Measurements from ENCODE around the gene KCNMA1.
A peak's percentile ranks its signal among the peaks of the same experiment; 100 is the strongest.

The KCNMA1 gene

DNA sequence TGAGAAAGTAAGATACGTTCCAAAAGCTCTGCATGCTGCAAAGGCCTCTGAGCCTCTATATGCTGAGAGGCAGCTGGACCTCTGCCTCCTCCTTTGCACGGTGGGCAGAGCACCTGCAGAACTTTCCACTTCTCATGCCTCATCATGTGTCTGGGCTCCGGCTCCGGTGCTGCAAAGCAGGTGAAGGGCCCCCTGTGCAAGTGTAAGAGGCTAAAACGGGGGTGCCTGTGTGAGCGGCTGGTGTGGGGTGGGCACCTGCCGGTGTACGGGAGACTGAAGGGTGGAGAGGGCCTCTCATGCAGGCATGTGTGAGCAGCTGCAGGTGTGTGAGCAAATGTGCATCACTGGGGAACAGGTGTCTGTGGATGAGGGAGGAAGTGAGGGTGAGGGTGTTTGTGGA lies 121.0 kb downstream of the KCNMA1 start:
- Histone ChIP-seq H3K36me3 (ENCODE audit: control insufficient read depth in 2 of 2, insufficient read depth in 2 of 2, low read length in 2 of 2) (no peaks in the 10 kb centered on the region), H3K4me1 (ENCODE audit: control insufficient read depth in 2 of 2, insufficient read depth in 2 of 2, low read length in 2 of 2) (peaks cover 5 to 15% of the 10 kb centered on the region in 2 donors), H3K9ac (ENCODE audit: low read depth in 1 of 2, low read length in 2 of 2) (no peak overlapping the region), H3K4me3 (ENCODE audit: low read length in 2 of 2) (no peak overlapping the region), H3K9me3 (ENCODE audit: control insufficient read depth in 2 of 2, low read length in 2 of 2) (no peaks in the 10 kb centered on the region), H3K27ac (ENCODE audit: low read depth in 2 of 2, low read length in 2 of 2) (no peak overlapping the region), H3K27me3 (ENCODE audit: control insufficient read depth in 2 of 2, insufficient read depth in 2 of 2, low read length in 2 of 2) (no peaks in the 10 kb centered on the region)

DNA sequence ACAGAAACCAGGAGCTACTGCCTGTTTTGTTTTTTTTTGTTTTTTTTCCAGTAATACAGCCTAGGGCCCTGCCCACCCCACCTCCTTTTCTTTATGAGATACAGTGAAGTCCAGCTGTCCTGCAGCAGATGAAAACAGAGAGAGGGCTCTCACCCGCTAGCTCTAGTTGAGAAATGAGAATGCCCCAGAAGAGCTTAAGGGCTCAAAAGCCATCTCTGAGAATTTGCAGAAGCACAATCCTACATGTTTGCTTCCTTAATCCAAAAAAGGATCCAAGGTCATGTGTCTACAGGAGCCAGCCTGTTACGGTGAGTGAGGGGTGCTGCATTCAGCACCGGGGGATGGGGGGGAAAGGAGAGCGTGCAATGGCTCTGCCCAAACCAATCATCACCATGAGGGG lies 122.7 kb downstream of the KCNMA1 start:
- Histone ChIP-seq H3K9me3 (ENCODE audit: control insufficient read depth in 2 of 2, low read length in 2 of 2) (no peaks in the 10 kb centered on the region), H3K27me3 (ENCODE audit: control insufficient read depth in 2 of 2, insufficient read depth in 2 of 2, low read length in 2 of 2) (no peaks in the 10 kb centered on the region), H3K27ac (ENCODE audit: low read depth in 2 of 2, low read length in 2 of 2) (peak overlapping the region in 1 of 2 donors; percentile 35), H3K4me1 (ENCODE audit: control insufficient read depth in 2 of 2, insufficient read depth in 2 of 2, low read length in 2 of 2) (peaks cover 5 to 15% of the 10 kb centered on the region in 2 donors), H3K9ac (ENCODE audit: low read depth in 1 of 2, low read length in 2 of 2) (no peak overlapping the region), H3K36me3 (ENCODE audit: control insufficient read depth in 2 of 2, insufficient read depth in 2 of 2, low read length in 2 of 2) (no peaks in the 10 kb centered on the region), H3K4me3 (ENCODE audit: low read length in 2 of 2) (no peak overlapping the region)

DNA sequence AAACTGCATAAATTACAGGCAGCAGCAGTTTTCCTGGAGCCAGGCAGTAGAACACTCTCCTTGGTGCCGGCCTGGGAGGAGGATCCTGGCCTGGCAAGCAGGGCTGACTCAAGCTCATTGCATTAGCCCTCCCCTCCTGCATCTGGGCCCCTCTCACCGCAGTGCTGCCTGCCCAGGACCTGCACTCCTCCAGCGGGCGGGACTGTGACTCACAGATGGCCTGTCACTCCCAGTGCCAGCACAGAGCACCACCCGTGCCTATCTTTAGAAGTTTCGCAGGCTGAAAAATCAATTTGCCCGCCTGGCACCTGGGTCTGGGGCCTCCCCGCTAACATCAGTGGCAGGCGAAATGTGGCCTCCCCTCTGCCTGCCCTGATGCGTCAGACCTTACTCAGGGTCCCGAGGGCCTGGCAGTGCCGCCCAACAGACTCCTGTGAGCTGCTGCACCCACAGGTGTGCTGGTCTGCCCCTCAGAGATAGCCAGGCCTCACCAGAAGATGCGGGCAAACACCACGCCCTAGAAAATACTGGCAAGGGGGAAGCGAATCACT lies 123.8 kb downstream of the KCNMA1 start:
- Histone ChIP-seq H3K27me3 (ENCODE audit: control insufficient read depth in 2 of 2, insufficient read depth in 2 of 2, low read length in 2 of 2) (no peaks in the 10 kb centered on the region), H3K36me3 (ENCODE audit: control insufficient read depth in 2 of 2, insufficient read depth in 2 of 2, low read length in 2 of 2) (no peaks in the 10 kb centered on the region), H3K4me1 (ENCODE audit: control insufficient read depth in 2 of 2, insufficient read depth in 2 of 2, low read length in 2 of 2) (peaks cover 5 to 15% of the 10 kb centered on the region in 2 donors), H3K4me3 (ENCODE audit: low read length in 2 of 2) (no peak overlapping the region), H3K27ac (ENCODE audit: low read depth in 2 of 2, low read length in 2 of 2) (peak overlapping the region; percentile 27 to 35), H3K9me3 (ENCODE audit: control insufficient read depth in 2 of 2, low read length in 2 of 2) (no peaks in the 10 kb centered on the region), H3K9ac (ENCODE audit: low read depth in 1 of 2, low read length in 2 of 2) (no peak overlapping the region)

DNA sequence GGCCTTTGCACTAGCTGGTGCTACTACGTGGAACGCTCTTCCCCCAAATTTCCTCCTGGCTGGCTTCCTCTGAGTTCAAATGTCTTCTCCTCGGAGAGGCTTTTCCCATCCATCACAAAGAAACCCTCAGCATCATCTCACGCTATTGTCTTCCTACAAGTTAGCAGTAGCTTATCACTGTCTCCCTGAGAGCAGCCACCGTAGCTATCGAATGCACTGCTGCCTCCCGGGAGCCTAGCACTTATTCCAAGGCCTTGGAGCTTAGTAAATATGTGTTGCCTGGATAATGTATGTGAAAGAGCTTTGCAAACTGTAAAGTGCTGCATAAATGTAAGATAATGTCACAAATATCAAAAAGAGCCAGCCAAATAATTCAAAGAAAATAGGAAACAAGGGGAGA lies 124.4 kb downstream of the KCNMA1 start:
- H3K4me3 ChIP-seq (ENCODE audit: low read length in 2 of 2), result no peak overlapping the region
- no peaks in the 10 kb centered on the region for H3K9me3 ChIP-seq (ENCODE audit: control insufficient read depth in 2 of 2, low read length in 2 of 2)
- no peak overlapping the region for H3K9ac ChIP-seq (ENCODE audit: low read depth in 1 of 2, low read length in 2 of 2)
- no peaks in the 10 kb centered on the region for H3K27me3 ChIP-seq (ENCODE audit: control insufficient read depth in 2 of 2, insufficient read depth in 2 of 2, low read length in 2 of 2)
- H3K27ac ChIP-seq (ENCODE audit: low read depth in 2 of 2, low read length in 2 of 2), result peak overlapping the region; percentile 7 to 18
- H3K4me1 ChIP-seq (ENCODE audit: control insufficient read depth in 2 of 2, insufficient read depth in 2 of 2, low read length in 2 of 2), result peaks cover 5 to 15% of the 10 kb centered on the region in 2 donors
- H3K36me3 ChIP-seq (ENCODE audit: control insufficient read depth in 2 of 2, insufficient read depth in 2 of 2, low read length in 2 of 2), result no peaks in the 10 kb centered on the region

DNA sequence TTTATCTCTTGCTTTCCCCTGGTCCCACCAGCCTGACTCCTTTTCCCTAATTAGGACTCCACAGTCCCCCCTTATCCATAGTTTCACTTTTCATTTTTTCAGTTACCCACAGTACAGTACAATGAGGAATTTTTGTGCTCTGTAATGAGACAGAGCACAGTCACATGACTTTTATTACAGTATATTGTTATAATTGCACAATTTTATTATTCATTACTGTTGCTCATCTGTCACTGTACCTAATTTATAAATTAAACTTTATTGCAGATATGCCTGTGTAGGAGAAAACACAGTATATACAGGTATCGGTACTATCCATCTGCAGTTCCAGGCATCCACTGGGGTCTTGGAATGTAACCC lies 125.4 kb downstream of the KCNMA1 start:
- Histone ChIP-seq H3K4me3 (ENCODE audit: low read length in 2 of 2) (no peak overlapping the region), H3K4me1 (ENCODE audit: control insufficient read depth in 2 of 2, insufficient read depth in 2 of 2, low read length in 2 of 2) (peaks cover 2 to 11% of the 10 kb centered on the region in 2 donors), H3K27ac (ENCODE audit: low read depth in 2 of 2, low read length in 2 of 2) (no peak overlapping the region), H3K9me3 (ENCODE audit: control insufficient read depth in 2 of 2, low read length in 2 of 2) (no peaks in the 10 kb centered on the region), H3K9ac (ENCODE audit: low read depth in 1 of 2, low read length in 2 of 2) (no peak overlapping the region), H3K36me3 (ENCODE audit: control insufficient read depth in 2 of 2, insufficient read depth in 2 of 2, low read length in 2 of 2) (no peaks in the 10 kb centered on the region), H3K27me3 (ENCODE audit: control insufficient read depth in 2 of 2, insufficient read depth in 2 of 2, low read length in 2 of 2) (no peaks in the 10 kb centered on the region)

DNA sequence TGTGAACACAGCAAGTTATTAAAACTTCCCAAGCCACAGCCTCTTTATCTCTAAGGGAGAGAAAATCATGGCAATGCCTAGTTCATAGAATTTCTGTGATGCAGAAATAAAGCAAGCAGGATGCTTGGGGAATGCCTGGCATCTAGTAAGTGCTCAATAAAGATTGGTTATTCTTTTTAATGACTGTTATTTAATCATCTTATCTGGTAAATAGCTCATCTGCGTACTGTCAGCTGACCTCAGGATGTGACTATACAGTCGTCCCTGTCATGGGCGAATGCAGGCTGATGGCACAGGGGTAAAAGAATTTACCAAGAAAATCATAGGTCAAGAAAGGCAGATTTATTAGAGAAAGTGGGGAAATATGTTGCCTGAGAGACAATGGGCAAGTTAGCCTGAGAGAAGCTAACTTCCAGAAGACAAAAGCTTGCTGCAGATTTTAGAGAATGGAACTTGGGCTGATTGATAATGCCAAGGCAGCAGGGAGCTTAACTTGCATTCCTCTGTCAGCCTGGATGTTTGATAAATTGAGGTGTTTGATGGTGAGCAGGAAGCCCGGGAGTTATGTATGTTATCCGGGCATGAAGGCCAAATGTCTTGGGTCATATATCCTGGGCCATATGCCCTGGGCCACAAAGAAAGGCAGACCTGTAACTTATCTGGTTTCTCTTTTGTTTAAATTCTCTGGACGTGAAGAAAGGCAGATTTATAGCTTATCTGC lies 126.0 kb downstream of the KCNMA1 start:
- Histone ChIP-seq H3K27me3 (ENCODE audit: control insufficient read depth in 2 of 2, insufficient read depth in 2 of 2, low read length in 2 of 2) (no peaks in the 10 kb centered on the region), H3K36me3 (ENCODE audit: control insufficient read depth in 2 of 2, insufficient read depth in 2 of 2, low read length in 2 of 2) (no peaks in the 10 kb centered on the region), H3K4me1 (ENCODE audit: control insufficient read depth in 2 of 2, insufficient read depth in 2 of 2, low read length in 2 of 2) (peaks cover 2 to 10% of the 10 kb centered on the region in 2 donors), H3K9me3 (ENCODE audit: control insufficient read depth in 2 of 2, low read length in 2 of 2) (no peaks in the 10 kb centered on the region), H3K27ac (ENCODE audit: low read depth in 2 of 2, low read length in 2 of 2) (no peak overlapping the region), H3K9ac (ENCODE audit: low read depth in 1 of 2, low read length in 2 of 2) (no peak overlapping the region), H3K4me3 (ENCODE audit: low read length in 2 of 2) (no peak overlapping the region)

DNA sequence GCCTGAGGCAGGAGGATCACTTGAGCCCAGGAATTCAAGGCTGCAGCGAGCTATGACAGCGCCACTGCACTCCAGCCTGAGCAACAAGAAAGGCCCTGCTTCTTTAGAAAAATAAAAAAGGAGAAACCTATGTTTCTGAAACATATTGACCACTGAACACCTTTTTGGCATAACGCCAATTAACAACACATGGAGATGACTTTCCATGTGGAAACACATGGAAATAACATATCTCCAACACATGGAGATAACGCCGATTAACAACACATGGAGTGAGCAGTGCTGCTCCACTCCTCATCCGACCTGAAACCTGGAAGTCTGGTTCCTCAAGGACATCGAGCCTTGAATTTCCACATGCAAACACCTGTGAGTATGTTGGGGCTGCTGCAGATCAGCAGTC lies 126.9 kb downstream of the KCNMA1 start:
- peaks cover 1 to 10% of the 10 kb centered on the region in 2 donors for H3K4me1 ChIP-seq (ENCODE audit: control insufficient read depth in 2 of 2, insufficient read depth in 2 of 2, low read length in 2 of 2)
- H3K27ac ChIP-seq (ENCODE audit: low read depth in 2 of 2, low read length in 2 of 2), result no peak overlapping the region
- H3K36me3 ChIP-seq (ENCODE audit: control insufficient read depth in 2 of 2, insufficient read depth in 2 of 2, low read length in 2 of 2), result no peaks in the 10 kb centered on the region
- H3K4me3 ChIP-seq (ENCODE audit: low read length in 2 of 2), result no peak overlapping the region
- no peak overlapping the region for H3K9ac ChIP-seq (ENCODE audit: low read depth in 1 of 2, low read length in 2 of 2)
- no peaks in the 10 kb centered on the region for H3K9me3 ChIP-seq (ENCODE audit: control insufficient read depth in 2 of 2, low read length in 2 of 2)
- no peaks in the 10 kb centered on the region for H3K27me3 ChIP-seq (ENCODE audit: control insufficient read depth in 2 of 2, insufficient read depth in 2 of 2, low read length in 2 of 2)

DNA sequence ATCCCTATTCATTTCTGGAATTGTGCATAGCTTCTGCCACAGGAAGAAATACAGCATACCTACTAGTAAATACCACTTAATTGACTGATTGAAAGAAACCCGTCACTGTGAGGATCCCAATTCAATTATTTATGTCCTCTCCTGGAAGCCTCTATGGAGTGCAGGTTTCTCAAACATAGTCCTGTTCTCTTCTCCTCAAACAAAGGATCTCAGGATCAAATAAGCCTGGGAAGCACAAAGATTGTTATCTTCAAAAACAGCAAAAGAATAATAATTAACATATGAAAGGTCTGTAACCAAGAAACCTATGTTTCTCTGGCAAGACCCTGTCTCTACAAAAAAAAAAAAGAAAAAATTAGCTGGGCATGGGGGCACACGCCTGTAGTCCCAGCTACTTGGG lies 127.3 kb downstream of the KCNMA1 start:
- no peaks in the 10 kb centered on the region for H3K36me3 ChIP-seq (ENCODE audit: control insufficient read depth in 2 of 2, insufficient read depth in 2 of 2, low read length in 2 of 2)
- H3K9me3 ChIP-seq (ENCODE audit: control insufficient read depth in 2 of 2, low read length in 2 of 2), result no peaks in the 10 kb centered on the region
- H3K27ac ChIP-seq (ENCODE audit: low read depth in 2 of 2, low read length in 2 of 2), result no peak overlapping the region
- no peak overlapping the region for H3K9ac ChIP-seq (ENCODE audit: low read depth in 1 of 2, low read length in 2 of 2)
- H3K4me1 ChIP-seq (ENCODE audit: control insufficient read depth in 2 of 2, insufficient read depth in 2 of 2, low read length in 2 of 2), result peaks cover 0 to 10% of the 10 kb centered on the region in 2 donors
- no peak overlapping the region for H3K4me3 ChIP-seq (ENCODE audit: low read length in 2 of 2)
- H3K27me3 ChIP-seq (ENCODE audit: control insufficient read depth in 2 of 2, insufficient read depth in 2 of 2, low read length in 2 of 2), result no peaks in the 10 kb centered on the region

DNA sequence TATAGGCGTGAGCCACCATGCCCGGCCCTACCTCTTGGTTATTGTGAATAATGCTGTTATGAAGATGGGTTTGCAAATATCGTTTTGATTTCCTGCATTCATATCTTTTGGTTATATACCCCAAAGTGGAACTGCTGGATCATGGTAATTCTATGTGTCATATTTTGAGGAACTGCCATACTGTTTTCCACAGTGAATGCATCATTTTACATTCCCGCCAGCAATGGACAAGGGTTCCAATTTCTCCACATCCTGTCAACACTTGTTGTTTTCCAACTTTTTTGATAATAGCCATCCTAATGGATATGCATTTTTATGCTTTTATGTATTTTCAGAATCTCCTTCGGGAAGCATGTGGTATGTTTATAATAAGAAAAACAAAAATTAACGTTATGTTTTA lies 128.2 kb downstream of the KCNMA1 start:
- no peaks in the 10 kb centered on the region for H3K36me3 ChIP-seq (ENCODE audit: control insufficient read depth in 2 of 2, insufficient read depth in 2 of 2, low read length in 2 of 2)
- peaks cover 0 to 7% of the 10 kb centered on the region in 2 donors for H3K4me1 ChIP-seq (ENCODE audit: control insufficient read depth in 2 of 2, insufficient read depth in 2 of 2, low read length in 2 of 2)
- H3K9me3 ChIP-seq (ENCODE audit: control insufficient read depth in 2 of 2, low read length in 2 of 2), result no peaks in the 10 kb centered on the region
- H3K9ac ChIP-seq (ENCODE audit: low read depth in 1 of 2, low read length in 2 of 2), result no peak overlapping the region
- H3K27ac ChIP-seq (ENCODE audit: low read depth in 2 of 2, low read length in 2 of 2), result no peak overlapping the region
- H3K4me3 ChIP-seq (ENCODE audit: low read length in 2 of 2), result no peak overlapping the region
- H3K27me3 ChIP-seq (ENCODE audit: control insufficient read depth in 2 of 2, insufficient read depth in 2 of 2, low read length in 2 of 2), result no peaks in the 10 kb centered on the region

DNA sequence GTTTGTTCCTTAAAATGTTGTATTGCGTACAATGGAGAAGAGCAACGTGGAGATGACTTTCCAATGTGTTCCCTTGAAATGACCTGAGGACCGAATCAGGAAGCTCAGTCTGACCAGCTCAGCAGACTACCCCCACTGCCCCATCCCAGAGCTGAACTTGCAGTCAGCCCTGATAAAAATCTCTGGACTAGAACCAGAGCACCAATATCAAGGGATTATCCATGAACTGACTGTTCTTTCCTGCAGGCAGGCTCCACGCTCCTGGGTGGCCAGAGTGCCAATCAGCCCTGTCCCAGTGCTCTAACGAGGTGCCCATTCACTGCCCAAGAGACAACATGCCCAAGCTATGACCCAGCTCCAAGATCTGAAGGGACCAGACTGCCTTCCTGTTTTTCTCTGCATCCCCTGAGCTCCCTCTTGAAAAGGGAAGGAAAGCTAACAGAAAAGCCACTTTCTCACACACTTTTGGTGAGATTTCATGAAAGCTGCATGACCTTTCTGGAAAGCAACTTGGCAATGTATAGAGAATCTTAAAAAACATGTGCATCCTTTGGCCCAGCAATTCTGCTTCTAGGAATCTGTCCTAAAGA lies 130.2 kb downstream of the KCNMA1 start:
- Histone ChIP-seq H3K36me3 (ENCODE audit: control insufficient read depth in 2 of 2, insufficient read depth in 2 of 2, low read length in 2 of 2) (no peaks in the 10 kb centered on the region), H3K4me1 (ENCODE audit: control insufficient read depth in 2 of 2, insufficient read depth in 2 of 2, low read length in 2 of 2) (peaks cover 0 to 2% of the 10 kb centered on the region in 2 donors), H3K9ac (ENCODE audit: low read depth in 1 of 2, low read length in 2 of 2) (no peak overlapping the region), H3K4me3 (ENCODE audit: low read length in 2 of 2) (no peak overlapping the region), H3K27me3 (ENCODE audit: control insufficient read depth in 2 of 2, insufficient read depth in 2 of 2, low read length in 2 of 2) (no peaks in the 10 kb centered on the region), H3K9me3 (ENCODE audit: control insufficient read depth in 2 of 2, low read length in 2 of 2) (no peaks in the 10 kb centered on the region), H3K27ac (ENCODE audit: low read depth in 2 of 2, low read length in 2 of 2) (no peak overlapping the region)
